ENCODE data around the gene UBA7.

DNA sequence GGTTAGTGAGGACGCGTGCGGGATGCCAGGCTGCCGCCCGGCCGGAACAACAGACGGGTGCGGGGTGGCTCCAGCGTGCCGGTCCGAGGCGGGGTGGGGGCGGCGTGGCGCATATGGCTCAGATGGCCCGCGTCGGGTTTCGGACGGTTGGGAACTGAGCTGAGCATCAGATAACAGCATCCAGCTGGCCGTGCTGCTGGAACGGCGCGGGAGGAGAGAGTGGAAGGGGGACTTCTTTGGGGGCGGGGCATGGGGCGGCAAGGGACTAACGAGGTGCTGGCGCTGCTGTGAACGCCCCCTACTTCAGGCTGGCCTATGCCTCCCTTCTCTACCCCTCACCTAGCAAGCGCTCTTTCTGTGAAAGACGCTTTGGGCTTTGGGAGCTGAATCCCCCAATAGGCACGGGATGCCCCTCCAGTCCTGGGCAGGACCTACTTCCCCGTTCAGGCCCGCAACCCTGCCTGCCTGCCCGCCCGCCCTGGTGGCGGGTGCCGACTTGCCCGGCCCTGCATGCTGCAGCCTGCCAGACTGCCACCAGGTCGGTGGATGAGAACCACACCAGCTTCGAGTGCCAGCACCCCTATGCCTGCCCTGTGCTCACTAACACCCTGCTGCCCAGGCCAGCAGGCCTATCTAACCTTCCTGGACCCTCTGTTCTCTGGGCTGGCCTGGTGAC, 10.2 kb downstream of the UBA7 start:
- no peak for TF ChIP-seq YY1 (IDR thresholded peaks at IDR 0.05; ENCODE audit: insufficient read depth, insufficient read length)
- TF ChIP-seq ZNF274 (IDR thresholded peaks at IDR 0.05; ENCODE audit: low read depth, low read length) = no peak
- TF ChIP-seq SUZ12 (IDR thresholded peaks at IDR 0.05; ENCODE audit: extremely low read depth, insufficient read depth, insufficient read length) = peak; percentile 63
